H9 (cell line): ENCODE data around the gene MSI2. TPM values are rescaled to one million over a fixed set of nuclear protein-coding genes. Genes with fewer than 3 reads are reported as not detected.

Experiments used
- DNase-seq: peaks from one replicate; pipeline ENCODE4 v3.0.0-alpha.2; 2017
- H2AFZ ChIP-seq: one replicate; pipeline ENCODE4 v1.6.1; 2013; ENCODE audit warnings: mild to moderate bottlenecking, low read length, control low read depth, moderate library complexity
- H2AK5ac ChIP-seq: 2 replicates; pipeline ENCODE4 v1.6.1; 2013; ENCODE audit warnings: low read length, control low read depth, mixed read lengths; ENCODE audit not compliant: insufficient read length
- H2BK120ac ChIP-seq: one replicate; pipeline ENCODE4 v1.6.1; 2013; ENCODE audit warnings: low read depth, mild to moderate bottlenecking, low read length, control low read depth, inconsistent platforms; ENCODE audit not compliant: poor library complexity, severe bottlenecking
- H2BK12ac ChIP-seq: 2 replicates; pipeline ENCODE4 v1.6.1; 2013; ENCODE audit warnings: low read length, control low read depth, mixed read lengths, low read depth; ENCODE audit not compliant: insufficient read length
- H2BK15ac ChIP-seq: 2 replicates; pipeline ENCODE4 v1.6.1; 2013; ENCODE audit warnings: low read depth, low read length, control low read depth
- H2BK20ac ChIP-seq: one replicate; pipeline ENCODE4 v1.6.1; 2013; ENCODE audit warnings: low read depth, mild to moderate bottlenecking, low read length, control low read depth, inconsistent platforms; ENCODE audit not compliant: poor library complexity, severe bottlenecking
- H2BK5ac ChIP-seq: 2 replicates; pipeline ENCODE4 v1.6.1; 2013; ENCODE audit warnings: low read length, control low read depth, mixed read lengths; ENCODE audit not compliant: insufficient read length
- H3K14ac ChIP-seq: 2 replicates; pipeline ENCODE4 v1.6.1; 2013; ENCODE audit warnings: low read length, control low read depth; ENCODE audit not compliant: insufficient read depth
- H3K18ac ChIP-seq: 2 replicates; pipeline ENCODE4 v1.6.1; 2013; ENCODE audit warnings: low read depth, mild to moderate bottlenecking, mixed read lengths, low read length, control low read depth; ENCODE audit not compliant: insufficient read length
- H3K23ac ChIP-seq: 2 replicates; pipeline ENCODE4 v1.6.1; 2013; ENCODE audit warnings: low read length, control low read depth, mixed read lengths, low read depth; ENCODE audit not compliant: insufficient read length
- H3K23me2 ChIP-seq: 2 replicates; pipeline ENCODE4 v1.6.1; 2013; ENCODE audit warnings: low read depth, mild to moderate bottlenecking, mixed read lengths, low read length, control low read depth; ENCODE audit not compliant: insufficient read length, poor library complexity, severe bottlenecking
- H3K27ac ChIP-seq: 2 replicates; pipeline ENCODE4 v1.5.1; 2013; ENCODE audit warnings: low read length, control low read depth, mixed read lengths, low read depth; ENCODE audit not compliant: insufficient read length
- H3K27me3 ChIP-seq: 2 replicates; pipeline ENCODE4 v1.6.1; 2013; ENCODE audit warnings: low read length, control low read depth, inconsistent platforms; ENCODE audit not compliant: insufficient read depth
- H3K4ac ChIP-seq: 2 replicates; pipeline ENCODE4 v1.6.1; 2013; ENCODE audit warnings: low read depth, mild to moderate bottlenecking, control low read depth, inconsistent platforms, low read length, moderate library complexity
- H3K4me1 ChIP-seq: 2 replicates; pipeline ENCODE4 v1.6.1; 2013; ENCODE audit warnings: low read length, control low read depth, inconsistent platforms; ENCODE audit not compliant: insufficient read depth
- H3K4me2 ChIP-seq: 2 replicates; pipeline ENCODE4 v1.6.1; 2013; ENCODE audit warnings: low read length, control low read depth, mixed read lengths; ENCODE audit not compliant: insufficient read length, insufficient read depth
- H3K56ac ChIP-seq: 2 replicates; pipeline ENCODE4 v1.6.1; 2013; ENCODE audit warnings: low read depth, mild to moderate bottlenecking, mixed read lengths, low read length, control low read depth; ENCODE audit not compliant: insufficient read length
- H3K79me1 ChIP-seq: 2 replicates; pipeline ENCODE4 v1.6.1; 2013; ENCODE audit warnings: low read depth, mild to moderate bottlenecking, moderate library complexity, low read length, control low read depth, inconsistent platforms; ENCODE audit not compliant: insufficient read depth, poor library complexity, severe bottlenecking
- H3K79me2 ChIP-seq: 2 replicates; pipeline ENCODE4 v1.6.1; 2013; ENCODE audit warnings: low read length, control low read depth, inconsistent platforms; ENCODE audit not compliant: insufficient read depth
- H3K9ac ChIP-seq: 2 replicates; pipeline ENCODE4 v1.6.1; 2013; ENCODE audit warnings: low read length, control low read depth, mixed read lengths; ENCODE audit not compliant: insufficient read length; ENCODE audit errors: extremely low read depth
- H3K9me3 ChIP-seq: one replicate; pipeline ENCODE4 v1.6.1; 2013; ENCODE audit warnings: low read depth, low read length, inconsistent platforms; ENCODE audit not compliant: control insufficient read depth
- H3T11ph ChIP-seq: one replicate; pipeline ENCODE4 v1.6.1; 2013; ENCODE audit warnings: mild to moderate bottlenecking, low read length, control low read depth, inconsistent platforms
- H4K20me1 ChIP-seq: one replicate; pipeline ENCODE4 v1.6.1; 2013; ENCODE audit not compliant: control insufficient read depth, insufficient read length, insufficient read depth
- H4K5ac ChIP-seq: 2 replicates; pipeline ENCODE4 v1.6.1; 2013; ENCODE audit warnings: low read depth, mild to moderate bottlenecking, mixed read lengths, low read length, control low read depth; ENCODE audit not compliant: insufficient read length
- H4K8ac ChIP-seq: replicated peaks from 2 replicates; pipeline ENCODE4 v1.6.1; 2013; ENCODE audit warnings: low read length, control low read depth, mixed read lengths, low read depth; ENCODE audit not compliant: insufficient read length
- H4K91ac ChIP-seq: 2 replicates; pipeline ENCODE4 v1.6.1; 2013; ENCODE audit warnings: low read depth, mild to moderate bottlenecking, moderate library complexity, mixed read lengths, low read length, control low read depth; ENCODE audit not compliant: insufficient read length
- H3K27ac Mint-ChIP-seq, 3 experiments: 2 replicates in 2 of 3; 3 replicates in 1 of 3; pipeline ENCODE4 v1.8.0; 2020 to 2021; ENCODE audit warnings: mixed read lengths in 3 of 3, mild to moderate bottlenecking in 1 of 3, moderate library complexity in 1 of 3
- H3K27me3 Mint-ChIP-seq: 2 replicates; pipeline ENCODE4 v1.8.0; 2021; ENCODE audit warnings: low read depth, mild to moderate bottlenecking, moderate library complexity, mixed read lengths
- H3K36me3 Mint-ChIP-seq, 3 experiments: 2 replicates in 2 of 3; 3 replicates in 1 of 3; pipeline ENCODE4 v1.8.0; 2020 to 2021; ENCODE audit warnings: low read depth in 3 of 3, mixed read lengths in 3 of 3; ENCODE audit not compliant: insufficient read depth in 1 of 3
- H3K4me1 Mint-ChIP-seq, 2 experiments: 2 replicates each; pipeline ENCODE4 v1.8.0; 2020; ENCODE audit warnings: mixed read lengths in 2 of 2
- H3K4me3 Mint-ChIP-seq, 2 experiments: 2 replicates in 1 of 2; 3 replicates in 1 of 2; pipeline ENCODE4 v1.8.0; 2020 to 2021; ENCODE audit warnings: mild to moderate bottlenecking in 2 of 2, mixed read lengths in 2 of 2, moderate library complexity in 1 of 2
- H3K9me3 Mint-ChIP-seq, 2 experiments: 2 replicates in 1 of 2; 3 replicates in 1 of 2; pipeline ENCODE4 v1.8.0; 2020; ENCODE audit warnings: mild to moderate bottlenecking in 2 of 2, mixed read lengths in 2 of 2, moderate library complexity in 1 of 2
- CTCF ChIP-seq: fragments of 200-600 bp; sonication (generic); conservative IDR thresholded peaks from 3 replicates; pipeline ENCODE4 v1.8.0; 2021; ENCODE audit warnings: antibody characterized with exemption, mild to moderate bottlenecking
- WGBS: extraction: QIAGEN DNeasy Blood & Tissue Kit; methylation state at CpG from one replicate; pipeline ENCODE4 v1.1.7; 2013; ENCODE audit warnings: missing lambda C conversion rate, low lambda C conversion rate, mixed read lengths; ENCODE audit not compliant: insufficient read length; ENCODE audit errors: extremely low coverage; 5-methylcytosine and 5-hydroxymethylcytosine counted together
- total RNA-seq: library from RNA; stranded (reverse); gene quantifications from 2 replicates; pipeline ENCODE4 v1.2.1, GENCODE V29; 2021

The MSI2 gene
- total RNA-seq, 1 experiment from 2014 or later: 98.5 TPM

DNA sequence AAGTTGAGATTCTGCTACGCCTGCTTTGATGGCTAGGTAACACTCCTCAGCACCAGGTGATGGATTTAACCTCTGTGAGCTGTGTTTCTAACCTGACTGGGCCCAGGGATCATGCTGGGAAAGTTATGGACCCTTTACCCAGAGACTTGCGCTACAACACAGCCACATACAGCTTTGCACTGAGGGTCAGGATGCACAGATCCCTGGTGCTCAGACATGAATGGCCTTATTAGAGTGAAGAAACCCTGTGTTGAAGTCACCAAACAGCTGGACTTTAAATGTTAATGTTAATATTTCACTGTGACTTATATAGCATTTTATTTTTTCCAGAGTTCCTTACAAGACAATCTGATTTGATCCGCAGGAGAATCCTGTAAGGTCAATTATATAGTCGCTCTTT, 114.3 kb downstream of the MSI2 start:
- Histone ChIP-seq H4K20me1 (peaks cover 1% of the 10 kb centered on the region), H2AFZ (no peak overlapping the region), H2BK15ac (no peak overlapping the region), H3K23me2 (no peaks in the 10 kb centered on the region), H3K4me2 (no peak overlapping the region), H2BK12ac (no peak overlapping the region), H4K8ac (no peak overlapping the region), H3K4ac (no peak overlapping the region), H3K27ac (no peak overlapping the region), H3K9me3 (peaks cover 6% of the 10 kb centered on the region), H3K56ac (no peak overlapping the region), H2AK5ac (no peak overlapping the region), H3K4me1 (peaks cover 8% of the 10 kb centered on the region; the same call in 1 of the 2 replicates), H3K18ac (no peak overlapping the region), H2BK5ac (no peak overlapping the region), H3K23ac (no peak overlapping the region), H2BK120ac (no peak overlapping the region), H4K91ac (no peak overlapping the region), H3K14ac (no peak overlapping the region), H3K27me3 (no peaks in the 10 kb centered on the region), H3T11ph (no peak overlapping the region), H3K79me1 (peaks cover 8% of the 10 kb centered on the region), H3K79me2 (no peaks in the 10 kb centered on the region), H4K5ac (no peak overlapping the region), H3K9ac (no peak overlapping the region), H2BK20ac (no peak overlapping the region)
- no peak for DNase-seq
- Mint-ChIP-seq H3K9me3 (peaks cover 9 to 13% of the 10 kb centered on the region in 2 experiments; a peak in 3 of 5 replicates), H3K4me3 (no peak overlapping the region), H3K36me3 (peaks cover 16 to 24% (median 19%) of the 10 kb centered on the region in 3 experiments), H3K27me3 (no peaks in the 10 kb centered on the region), H3K27ac (peak overlapping the region in 2 of 3 experiments; percentile 13 to 90; a peak in 1 of 7 replicates), H3K4me1 (peaks cover 41 to 49% of the 10 kb centered on the region in 2 experiments)
- no peak for TF ChIP-seq CTCF
- no CpG with 5 or more reads among the region's 4 CpGs for WGBS
